GM18526 (cell line): ENCODE measurements around the gene ARHGAP26.
A peak's percentile ranks its signal among the peaks of the same experiment; 100 is the strongest.

Experiments
- POLR2A ChIP-seq: IDR thresholded peaks from 3 replicates; pipeline ENCODE4 v1.6.1; 2011; ENCODE audit not compliant: insufficient read length; ENCODE audit errors: extremely low read depth

The ARHGAP26 gene

DNA sequence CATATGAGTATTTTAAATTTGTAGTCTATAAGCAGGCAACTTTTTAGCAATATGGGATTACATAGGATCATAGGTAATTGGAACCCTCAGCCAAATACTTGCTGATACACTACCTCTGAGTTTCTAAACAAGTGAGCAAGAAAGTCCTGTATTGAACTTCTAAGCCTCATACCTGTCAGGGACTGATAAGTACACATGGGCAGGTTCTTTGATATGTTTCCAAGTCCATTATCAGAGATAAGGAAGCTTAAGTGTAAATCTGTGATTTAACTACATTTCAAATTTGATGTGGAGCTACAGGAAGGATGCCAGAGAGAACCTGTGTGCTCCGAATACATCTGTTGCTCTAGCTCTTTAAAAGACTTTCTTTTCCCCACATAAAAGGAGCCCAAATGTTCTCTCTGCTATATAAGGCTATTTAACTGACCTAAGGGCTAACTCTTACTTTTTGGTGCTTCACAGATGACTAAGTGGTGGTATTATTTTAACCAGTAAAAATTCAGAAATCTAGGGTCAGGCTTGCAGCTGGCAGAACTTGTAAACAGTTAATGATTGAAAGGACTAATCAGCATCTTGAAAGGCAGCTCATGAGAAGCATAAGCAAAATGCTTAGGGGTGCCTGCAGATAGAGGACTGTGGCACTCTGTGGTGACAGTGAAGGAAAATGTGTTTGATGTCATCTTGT lies 404.7 kb downstream of the ARHGAP26 start:
- TF ChIP-seq POLR2A: no peak

DNA sequence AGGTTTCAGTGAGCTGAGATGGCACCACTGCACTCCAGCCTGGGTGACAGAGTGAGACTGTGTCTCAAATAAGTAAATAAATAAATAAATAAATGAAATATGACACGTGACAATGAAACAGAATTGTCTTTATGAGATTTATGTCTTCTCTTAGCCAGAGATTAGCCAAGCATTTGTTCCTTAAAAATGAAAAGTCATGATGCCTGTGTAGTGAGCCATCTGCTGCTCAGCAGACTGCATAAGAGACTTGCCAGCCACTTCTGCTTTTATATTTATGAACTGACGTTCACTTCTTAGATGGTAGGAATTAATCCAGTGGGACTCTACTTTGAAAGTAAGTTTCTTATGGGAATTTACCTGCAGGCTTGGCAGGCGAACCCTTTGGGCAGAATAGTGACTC lies 405.9 kb downstream of the ARHGAP26 start:
- no peak for TF ChIP-seq POLR2A

DNA sequence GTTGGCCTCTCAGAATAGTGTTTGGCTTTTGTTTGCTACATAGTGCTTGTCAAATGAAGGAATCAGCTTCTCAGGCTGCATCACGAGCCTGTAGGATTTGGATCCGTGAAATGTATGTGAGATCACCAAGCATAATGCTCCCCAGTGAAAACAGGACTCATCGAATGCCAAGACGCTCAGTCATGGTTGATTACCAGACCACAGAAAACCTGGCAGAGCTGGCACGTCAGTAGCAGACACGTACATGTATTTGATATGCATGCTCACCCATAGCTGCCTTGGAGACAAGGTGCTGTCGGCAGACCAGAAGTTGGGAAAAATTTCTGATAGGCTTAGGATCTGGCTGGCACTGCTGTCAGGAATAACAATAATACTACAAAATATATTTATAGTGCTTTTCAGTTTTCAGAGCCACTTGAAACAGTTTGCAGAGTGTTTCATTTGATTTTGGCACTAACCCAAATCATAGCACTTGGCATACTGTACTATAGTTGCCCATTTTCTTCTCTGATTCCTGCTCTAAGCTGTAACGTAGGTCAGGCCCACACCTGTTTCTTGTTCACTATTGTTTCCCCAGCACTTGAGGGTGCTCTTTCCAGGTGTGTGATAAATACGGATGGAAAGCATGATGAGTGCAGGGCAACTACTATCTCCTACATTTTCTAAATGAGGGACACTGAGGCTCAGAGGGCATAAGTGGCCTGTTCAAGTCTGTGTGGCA lies 407.2 kb downstream of the ARHGAP26 start:
- no peak for TF ChIP-seq POLR2A

DNA sequence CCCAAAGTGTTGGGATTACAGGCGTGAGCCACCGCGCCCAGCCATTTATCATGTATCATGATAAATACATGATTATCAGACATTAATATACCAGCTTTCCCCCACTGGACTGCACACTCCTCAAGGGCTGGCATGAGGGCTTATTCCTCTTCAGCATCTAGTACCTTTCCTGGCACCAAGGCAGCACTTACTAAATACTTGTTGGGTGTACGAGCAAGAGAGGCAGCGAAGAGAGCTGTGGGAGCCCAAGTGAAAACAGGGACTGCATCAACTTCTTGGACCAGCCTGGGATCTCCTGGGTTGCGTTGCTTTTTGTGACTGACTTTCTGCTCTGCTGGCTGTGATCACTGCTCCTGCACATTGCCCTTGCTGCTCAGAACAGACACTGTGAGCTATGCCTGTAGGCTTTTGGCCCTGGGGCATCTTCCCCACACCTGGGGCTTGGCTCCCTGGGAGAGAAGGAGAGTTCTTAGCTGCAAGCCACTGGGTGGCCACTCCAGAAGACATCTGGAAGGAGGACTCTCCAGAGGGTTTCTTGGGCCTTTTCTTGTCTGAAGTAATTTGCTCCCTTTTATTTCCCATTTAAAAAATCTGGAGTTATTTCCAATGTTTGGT lies 409.1 kb downstream of the ARHGAP26 start:
- no peak for TF ChIP-seq POLR2A

DNA sequence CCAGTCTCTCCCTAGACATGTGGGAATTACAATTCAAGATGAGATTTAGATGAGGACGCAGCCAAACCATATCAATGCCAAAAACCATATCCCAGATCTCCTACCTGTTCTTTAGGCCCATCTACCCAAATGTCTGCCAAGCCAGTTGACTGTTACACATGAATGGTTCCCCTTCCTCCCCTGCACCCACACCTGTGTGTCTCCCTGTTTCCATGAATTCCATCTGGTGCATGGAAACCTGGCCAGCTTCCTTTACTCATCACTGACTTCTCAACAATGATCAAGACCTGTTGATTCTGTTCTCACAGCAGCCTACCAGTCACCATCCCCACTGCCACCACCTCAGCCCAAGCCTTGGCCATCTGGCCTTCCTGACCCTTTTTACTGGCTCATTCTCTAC lies 410.6 kb downstream of the ARHGAP26 start:
- no peak for TF ChIP-seq POLR2A

DNA sequence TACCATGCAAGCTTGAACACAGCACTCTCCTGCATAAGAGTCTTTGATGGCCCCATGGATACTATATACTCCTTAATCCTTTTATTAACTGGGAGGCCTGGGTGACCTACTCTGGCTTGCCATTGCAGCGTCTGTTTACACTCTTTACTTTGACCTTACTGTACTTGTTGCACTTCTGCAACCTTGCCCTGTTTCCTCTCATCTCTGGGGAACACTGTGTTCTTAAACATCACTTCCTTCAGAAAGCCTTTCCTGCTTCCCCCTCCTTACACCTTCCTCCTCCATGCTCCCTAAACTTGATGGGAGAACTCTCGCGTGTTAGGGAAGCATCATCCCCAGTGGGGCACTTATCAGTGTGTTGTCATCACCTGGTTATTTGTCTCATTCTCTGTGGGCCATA lies 411.0 kb downstream of the ARHGAP26 start:
- TF ChIP-seq POLR2A: no peak

DNA sequence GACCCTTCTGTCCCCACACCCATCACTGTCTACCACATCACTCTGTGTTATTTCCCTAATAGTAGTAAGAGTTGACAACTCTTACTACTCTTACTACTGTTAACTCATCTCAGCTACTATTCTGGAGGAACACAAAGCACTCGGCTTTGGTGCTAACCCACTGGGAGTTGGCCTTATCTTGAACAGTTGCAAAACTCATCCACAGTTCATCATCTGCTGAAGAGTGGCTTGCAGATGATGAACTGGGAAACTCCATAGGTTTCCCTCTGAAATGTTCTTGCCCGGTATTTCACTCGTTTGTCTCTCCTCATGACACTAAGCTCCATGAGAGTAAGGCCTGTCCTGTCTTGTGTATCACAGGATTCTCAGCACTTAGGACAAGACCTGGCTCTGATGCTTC lies 411.9 kb downstream of the ARHGAP26 start:
- TF ChIP-seq POLR2A: no peak

DNA sequence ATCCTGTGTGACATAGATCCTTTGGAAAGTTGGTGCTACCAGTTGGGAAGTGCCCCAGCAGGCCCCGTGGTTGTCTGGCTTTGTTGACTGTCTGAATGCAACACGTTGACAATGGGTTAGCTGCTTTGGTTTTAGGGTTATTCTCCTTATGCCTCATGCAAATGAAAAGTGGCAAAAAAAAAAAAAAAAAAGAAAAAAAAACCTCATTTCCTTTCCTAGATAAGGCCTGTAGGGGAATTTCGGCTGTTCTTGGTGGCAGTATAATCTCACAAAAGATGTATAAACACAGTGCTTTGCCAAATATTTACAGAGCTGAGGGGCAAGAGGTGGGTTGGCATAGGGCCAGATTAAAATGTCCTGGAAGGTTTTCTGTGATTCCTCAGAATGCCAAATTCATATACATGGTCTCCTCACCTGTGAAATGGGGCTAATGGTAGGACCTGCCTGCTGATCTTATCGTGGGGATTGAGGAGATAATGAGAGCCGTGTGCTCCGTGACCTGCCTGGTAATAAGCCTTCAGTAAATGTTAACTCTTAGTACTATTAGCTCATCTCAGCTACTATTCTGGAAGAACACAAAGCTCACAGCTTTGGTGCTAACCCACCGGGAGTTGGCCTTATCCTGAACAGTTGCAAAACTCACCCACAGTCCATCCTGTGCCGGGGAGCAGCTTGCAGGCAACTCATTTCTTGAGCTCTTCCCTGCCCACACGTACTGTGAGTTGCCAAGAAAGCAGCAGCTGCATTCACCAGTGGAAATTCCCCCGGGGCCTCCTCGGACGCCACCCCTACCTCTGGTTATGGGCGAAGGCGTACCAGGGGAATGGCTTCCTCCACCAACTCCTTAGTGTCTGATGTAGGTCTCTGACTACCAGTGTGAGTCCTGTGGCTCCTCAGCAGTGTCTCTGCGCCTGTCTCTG lies 413.0 kb downstream of the ARHGAP26 start:
- TF ChIP-seq POLR2A: peak; percentile 36

DNA sequence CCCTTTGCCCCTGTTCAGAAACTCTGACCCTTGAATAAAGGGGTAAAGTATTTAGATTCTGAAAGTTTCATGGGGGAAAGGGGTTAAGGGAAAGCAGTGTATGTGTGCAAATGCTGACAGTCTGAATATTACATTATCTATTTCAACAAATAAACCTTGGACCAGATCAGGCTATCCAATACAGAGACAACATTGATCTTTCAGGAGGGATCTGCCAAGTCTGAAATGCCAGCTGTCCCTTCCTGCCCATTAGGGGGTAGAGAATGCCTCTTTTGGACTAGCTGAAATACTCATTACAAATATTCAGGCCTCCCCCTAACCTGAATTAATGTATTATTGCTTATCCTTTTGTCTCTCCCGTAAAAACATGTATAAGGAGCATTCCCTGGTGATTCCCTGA lies 413.8 kb downstream of the ARHGAP26 start:
- no peak for TF ChIP-seq POLR2A

DNA sequence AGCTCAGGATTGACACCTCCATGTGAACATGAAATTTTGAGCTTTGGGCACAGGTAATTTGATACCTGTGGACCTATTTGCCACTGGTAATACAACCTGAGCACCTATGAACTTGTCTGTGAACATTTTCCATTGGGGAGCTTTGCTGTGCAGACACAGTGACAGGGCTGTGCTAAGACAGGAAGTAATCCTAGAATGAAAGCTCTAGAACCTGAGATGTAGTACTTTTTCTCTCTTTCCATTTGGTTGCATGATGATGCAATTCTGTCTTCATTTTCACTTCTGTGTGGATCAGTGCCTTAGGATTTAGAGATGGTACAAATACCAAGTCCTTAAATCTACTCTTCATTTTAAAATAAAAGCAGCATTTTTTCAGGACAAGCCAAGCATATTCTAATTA lies 416.4 kb downstream of the ARHGAP26 start:
- no peak for TF ChIP-seq POLR2A

DNA sequence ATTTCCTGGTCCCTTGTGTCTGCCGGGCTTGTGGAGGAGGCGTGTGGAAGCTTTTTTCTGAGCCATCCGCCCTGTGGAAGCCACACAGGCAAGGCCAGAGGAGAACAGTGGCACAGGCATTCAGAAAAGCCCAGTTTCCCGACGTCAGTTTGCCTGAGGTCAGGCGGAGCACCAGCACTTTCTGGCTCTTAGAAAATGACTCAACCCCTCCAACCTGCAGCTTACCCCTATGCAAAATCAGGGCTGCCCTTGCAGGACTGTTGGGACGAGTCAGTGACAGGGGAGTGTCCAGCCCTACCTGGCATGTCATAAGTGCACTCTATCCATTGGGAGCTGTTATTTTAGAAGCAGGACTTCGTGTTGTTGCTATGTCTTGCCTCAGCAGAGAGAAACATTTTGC lies 417.3 kb downstream of the ARHGAP26 start:
- no peak for TF ChIP-seq POLR2A

DNA sequence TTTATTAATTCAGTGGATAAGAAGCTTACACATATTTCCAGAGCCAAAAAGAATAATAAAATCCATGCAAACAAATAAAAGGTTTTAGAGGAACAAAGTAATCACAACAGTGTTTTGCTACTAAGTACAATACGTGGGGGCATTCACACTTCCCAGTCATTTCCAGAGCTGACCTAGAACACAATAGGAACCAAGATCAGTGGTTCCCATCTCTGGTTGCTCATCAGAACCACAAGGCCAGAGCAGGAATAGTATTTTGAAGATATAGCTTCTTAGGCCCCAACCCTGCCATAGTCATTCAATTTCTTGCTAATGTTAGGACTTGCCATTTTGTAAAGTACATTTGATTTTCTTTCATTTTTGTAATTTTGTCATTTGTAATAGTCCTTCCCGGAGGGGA lies 417.9 kb downstream of the ARHGAP26 start:
- TF ChIP-seq POLR2A: no peak

DNA sequence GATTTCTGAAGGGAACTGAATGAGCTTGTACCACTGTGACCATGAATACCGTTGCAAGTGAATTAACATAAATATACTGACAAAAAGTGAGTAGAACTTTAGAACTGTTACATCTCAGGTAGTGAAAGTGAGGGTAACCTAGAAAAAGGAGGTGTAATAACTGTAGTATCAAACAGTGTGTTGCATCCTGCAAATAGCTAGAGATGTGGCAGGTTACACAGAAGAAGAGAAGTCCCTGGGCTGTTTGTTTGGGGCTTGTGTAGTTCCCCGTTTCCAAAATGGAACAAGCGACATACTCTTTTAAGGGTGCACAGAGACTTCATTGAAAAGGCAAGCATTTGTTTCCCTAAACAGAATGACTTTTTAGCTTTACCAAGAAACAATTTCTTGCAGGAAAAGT lies 418.5 kb downstream of the ARHGAP26 start:
- TF ChIP-seq POLR2A: no peak

DNA sequence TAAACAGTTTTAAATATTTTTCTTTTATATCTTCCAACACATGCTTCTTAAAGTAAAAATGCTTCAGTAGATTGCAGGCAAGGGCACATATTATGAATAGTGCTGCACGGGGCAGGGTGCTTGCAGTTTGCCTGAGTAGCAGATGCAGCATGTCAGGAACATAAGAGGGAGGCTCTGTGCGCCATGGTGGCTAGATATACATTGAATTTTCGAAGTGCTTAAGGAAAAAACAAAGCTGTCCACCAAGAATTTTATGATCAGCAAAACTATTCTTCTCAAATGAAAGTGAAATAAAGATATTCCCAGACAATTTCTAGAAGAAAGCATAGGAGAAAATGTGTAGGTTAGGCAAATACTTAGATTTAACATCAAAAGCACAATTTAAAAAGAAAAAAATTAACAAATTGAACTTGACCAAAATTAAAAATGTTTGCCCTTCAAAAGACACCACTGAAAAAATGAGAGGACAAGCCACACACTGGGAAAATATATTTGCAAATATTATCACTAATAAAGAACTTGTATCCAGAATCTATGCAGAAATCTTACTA lies 420.2 kb downstream of the ARHGAP26 start:
- TF ChIP-seq POLR2A: no peak

DNA sequence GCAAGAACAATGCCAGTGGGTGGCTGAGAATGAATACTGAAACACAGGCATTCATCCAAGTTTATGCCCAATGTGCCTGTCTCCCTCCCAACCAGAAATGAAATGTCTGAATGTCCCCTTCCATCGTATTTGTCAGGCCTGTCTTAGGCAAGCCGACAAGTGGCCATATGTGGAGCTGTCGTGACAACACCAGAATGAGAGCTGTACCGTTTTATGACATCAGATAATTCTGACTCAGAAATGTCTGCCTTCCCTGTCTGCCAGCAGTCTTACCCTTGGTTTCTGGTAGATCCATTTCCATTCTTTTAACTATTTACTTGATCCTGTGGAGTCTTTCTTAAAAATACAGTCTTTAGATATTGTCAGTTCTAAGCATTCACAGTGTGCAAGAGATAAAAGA lies 421.5 kb downstream of the ARHGAP26 start:
- TF ChIP-seq POLR2A: no peak
